H4 (cell line): ENCODE results near the gene C14orf180. TPM values are rescaled to one million over a fixed set of nuclear protein-coding genes. Genes with fewer than 3 reads are reported as not detected.

Experiments used
- DNase-seq: peaks from one replicate; pipeline ENCODE4 v3.0.0-alpha.2; 2015; ENCODE audit warnings: low spot score
- total RNA-seq: library from RNA; depleted of rRNA; stranded (reverse); fragments of >200 nt; shearing (Covaris generic); gene quantifications from 2 replicates; pipeline ENCODE4 v1.2.3, GENCODE V29; 2014

The C14orf180 gene
- total RNA-seq, 1 experiment from 2014 or later, result not detected

DNA sequence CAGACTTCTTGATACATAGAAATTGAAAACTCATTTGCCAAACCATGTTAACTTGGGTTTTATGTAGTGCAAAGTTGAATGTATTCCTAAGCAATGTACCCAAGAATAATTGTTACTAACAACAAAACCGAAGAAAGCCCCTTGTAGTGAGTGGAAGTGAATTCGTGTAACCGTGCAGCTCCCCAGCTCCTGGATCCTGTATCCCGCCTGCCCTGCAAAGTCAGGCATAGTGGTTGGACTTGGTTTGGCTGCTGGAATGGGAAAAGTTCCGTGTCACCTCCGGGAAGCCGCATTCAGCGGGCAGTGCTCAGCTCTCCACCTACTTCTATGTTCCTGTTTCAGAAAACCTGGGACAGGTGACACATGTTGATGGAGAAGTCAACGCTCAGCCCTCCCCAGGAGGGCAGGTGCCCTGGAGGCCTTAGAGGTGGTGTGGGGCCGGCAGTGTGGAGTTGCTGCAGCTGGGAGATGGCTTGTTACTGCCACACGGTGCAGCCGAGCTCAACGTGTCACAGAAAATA is 29.2 kb upstream of the C14orf180 start:
- no peak for DNase-seq

DNA sequence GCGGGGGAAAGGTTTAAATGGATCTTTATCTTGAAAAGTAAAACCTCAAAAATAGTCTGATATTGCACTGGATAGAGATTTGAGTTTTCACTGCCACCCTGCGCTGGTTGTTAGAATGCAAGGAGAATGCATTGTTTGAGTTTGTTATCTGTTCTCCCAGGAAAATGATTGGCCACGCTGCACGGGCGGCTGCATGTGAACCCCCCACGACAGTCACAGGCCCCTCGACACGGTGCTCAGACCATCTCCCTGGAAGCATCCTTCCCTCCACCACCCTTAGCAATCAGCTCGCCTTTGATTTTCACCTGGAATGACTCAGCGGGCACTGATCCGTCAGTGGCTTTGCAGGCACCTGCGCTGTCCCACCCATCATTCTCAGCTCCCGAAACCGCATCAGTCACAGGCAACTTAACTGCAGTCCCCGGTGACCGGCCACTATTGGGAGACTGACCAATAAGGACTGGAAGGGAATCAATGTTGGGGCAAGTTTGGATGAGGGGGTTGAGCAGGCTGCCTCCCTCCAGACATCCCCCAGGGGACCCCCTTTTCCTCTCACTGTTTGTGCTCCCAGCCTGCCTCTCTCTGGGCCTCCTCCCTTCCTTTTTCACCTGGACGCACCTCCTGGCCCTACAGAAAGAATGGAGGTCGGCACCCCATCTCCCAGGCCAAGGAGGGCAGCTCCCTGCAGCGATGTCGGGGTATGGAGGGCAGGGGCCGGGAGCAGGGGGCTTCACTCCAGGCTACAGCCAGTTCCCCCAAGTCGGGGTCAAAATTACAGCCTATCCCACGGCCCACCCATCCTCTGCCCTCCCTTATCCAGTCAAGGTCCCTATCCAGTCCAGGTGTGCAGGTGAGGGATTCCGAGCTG is 28.5 kb upstream of the C14orf180 start:
- DNase-seq, result no peak

DNA sequence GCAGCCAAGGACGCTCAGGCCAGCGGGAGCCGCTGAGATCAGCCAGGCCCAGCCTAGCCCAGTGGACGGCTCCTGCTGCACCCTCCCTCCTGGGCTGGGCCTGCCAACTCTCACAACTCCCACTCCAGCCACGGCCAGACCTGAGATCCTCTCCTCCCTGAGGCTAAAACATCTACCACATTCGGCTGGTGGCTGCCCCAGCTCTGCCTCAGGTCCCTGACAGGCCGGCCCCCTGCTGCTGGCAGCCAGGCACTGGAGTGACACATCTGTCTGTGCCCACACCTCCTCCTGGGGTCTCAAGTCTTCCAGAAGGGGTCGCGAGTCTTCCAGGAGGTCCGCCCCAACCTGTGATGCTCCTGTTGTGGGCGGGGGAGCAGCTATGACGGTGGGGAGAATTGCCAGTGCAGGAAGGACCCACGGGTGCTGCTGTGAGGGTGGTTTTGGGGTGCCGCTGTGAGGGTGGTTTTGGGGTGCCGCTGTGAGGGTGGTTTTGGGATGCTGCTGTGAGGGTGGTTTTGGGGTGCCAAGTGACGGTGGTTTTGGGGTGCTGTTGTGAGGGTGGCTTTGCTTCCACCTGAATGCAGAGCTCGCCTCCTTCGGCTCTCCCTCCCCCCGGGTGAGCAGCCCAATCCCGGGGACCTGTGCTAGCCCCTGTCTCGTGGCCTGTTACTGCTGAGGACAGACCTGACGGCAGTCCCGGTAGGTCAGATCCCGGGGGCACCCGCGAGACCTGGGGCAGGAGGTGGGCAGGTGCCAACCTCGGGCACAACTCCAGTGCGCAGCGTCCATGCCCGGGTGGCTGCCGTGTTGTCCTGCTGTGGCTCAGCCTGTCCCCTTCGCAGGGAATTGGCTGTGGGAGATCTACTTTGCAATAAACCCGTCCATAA is 27.5 kb upstream of the C14orf180 start:
- DNase-seq, result no peak

DNA sequence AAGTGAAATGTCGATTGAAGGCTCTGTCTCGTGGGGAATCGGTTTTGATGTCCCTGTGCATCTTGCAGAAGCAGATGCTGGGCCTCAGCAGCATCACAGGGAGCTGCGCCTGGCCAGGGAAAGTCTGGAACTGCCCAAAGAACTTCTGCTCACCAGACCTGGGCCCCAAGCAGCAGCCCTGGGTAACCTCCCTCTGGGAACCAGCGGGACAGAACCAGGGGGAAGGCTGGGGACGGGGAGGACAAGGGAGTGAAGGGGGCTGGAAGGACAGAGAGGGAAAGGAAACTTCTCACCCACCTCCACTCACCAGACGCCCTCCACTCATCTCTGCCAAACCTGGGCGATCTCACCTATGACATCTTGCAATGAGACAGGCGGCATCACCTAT is 26.8 kb upstream of the C14orf180 start:
- no peak for DNase-seq

DNA sequence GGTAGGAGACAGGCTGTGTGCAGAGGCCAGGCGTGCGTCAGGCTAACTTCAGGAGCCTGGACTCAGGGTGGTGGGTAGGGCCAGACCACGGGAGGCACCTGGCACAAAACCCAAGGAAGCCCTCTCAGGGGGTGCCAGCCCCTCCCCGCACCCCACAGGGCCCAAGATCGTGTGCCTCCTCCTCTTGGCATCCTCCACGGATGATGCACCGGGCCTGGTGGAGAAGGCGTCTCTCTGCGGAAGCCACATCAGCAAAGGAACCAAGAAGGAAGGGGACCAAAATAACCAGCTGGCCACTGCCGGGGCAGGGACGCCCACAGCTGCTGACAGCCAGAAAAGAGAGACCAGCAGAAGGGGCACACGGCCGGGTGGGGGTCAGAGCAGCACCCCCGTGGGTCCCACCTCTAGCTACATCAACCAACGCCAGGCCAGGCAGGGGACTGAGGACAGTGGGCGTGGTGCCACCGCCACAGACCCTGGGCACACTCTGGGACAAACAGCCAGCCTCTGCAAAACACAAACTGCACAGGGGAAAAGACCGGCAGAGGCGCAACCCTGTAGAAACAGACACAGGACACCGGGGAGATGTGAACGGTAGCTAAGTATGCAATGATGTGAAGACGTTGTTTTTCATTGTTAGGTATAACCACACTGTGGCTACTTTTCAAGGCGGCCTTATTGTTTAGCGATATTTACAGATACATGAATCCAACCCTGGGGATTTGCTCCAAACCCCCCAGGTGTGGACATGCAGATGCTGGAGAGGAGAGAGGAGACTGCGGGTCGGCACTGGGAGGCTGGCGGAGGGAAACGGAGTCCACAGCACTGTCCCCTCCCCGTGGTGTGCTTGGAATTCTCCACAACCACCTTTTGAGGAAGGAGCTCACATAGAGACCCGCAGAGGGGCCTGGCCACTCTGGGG is 26.1 kb upstream of the C14orf180 start:
- no peak for DNase-seq

DNA sequence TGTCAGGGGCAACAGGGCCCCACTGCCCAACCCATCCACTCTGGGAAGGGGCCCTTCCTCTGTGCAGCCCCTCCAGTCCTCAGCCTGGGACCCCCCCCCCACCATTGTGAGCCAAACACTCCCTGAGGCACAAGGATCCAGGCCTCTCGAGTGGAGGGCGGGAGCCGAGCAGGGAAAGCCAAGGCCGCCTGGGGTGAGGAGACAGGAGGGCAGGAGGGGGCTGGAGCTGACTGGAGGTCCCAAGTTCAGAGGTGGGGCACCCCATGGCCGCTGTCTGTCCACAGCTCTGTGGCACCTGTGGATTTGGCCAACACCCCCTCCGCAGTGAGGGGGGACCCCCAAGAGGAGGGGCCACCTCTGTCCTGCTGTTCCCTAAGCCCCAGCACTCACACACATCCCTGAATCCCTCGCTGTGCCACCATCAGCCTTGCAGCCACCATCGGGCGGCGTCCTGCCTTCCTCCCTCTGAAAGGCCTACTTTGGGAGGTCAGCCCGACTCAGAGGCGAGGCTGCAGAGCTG is 25.4 kb upstream of the C14orf180 start:
- DNase-seq, result no peak

DNA sequence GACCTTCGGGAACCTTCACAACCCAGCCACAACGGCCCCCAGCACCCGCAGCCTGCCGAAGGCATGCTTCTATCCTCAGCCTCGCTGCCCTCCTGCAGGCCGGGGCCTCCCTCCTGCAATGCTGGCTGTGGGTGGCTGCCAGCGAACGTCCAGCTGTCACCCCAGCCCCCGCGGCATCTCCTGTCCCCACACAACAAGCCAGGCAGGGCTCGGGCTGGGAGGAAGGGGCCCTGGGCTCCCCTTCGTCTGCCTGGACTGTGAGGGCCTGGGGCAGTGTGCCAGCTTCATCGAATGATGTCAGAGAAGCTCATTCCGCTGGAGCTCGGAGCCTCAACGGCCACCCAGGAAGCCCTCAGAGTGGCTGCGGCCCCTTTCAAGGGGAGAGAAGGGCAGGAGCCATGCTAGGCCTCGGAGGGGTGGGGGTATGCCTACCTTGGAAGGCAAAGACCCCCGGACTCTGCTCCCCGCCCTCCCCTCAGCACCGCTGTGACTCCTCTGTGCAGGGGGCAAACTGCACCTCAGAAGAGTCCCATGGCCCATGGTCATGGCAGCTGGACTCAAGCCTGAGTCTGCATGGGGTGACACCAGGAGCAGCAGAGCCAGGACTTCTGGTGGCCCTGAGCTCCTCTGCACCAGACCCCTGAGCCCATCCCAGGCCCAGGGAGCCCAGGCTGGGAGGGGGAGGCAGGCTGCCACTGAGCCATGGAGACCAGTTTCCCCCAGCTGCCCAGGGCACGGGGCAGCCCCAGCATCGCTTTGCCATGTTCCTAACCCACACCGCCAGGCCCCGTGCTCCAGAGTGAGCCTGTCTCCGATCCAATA is 24.7 kb upstream of the C14orf180 start:
- no peak for DNase-seq

DNA sequence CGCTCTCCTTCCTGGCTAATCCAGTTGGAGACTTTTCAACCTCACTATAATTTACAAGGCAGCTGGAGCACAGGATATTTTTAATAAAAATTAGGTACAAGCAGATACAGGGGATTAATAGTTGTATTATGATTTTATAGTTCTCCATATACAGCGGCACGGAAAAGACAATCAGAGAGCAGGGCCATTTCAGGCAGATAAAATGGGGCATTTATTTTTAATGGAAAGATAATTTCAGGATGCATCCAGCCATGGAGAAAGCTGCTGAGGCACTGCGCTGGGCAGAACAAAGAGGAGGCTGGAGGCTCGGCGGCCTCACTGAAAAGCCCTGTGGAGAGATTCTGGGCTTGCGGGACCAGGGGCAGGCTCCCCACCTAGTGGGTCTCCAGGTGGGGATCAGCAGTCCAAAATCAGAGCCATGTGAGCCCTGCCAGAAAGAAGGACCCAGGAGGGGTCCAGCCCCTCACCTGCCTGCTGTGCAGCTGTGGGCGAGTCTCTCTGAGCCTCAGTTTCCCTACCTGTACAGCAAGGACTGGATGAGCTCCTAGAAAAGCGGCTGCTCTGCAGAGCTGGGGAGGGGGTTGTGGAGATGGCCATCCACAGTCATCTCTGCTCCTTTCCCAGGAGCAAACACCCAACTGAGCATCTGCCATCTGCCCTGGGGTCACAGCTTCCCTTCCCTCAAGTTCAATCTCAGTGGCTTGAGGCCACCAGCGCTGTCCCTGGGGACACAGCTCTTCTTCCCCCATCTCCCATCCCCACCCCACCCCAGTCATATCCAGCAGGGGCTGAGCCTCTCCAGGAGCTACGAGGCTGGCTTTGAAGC is 23.9 kb upstream of the C14orf180 start:
- DNase-seq, result no peak

DNA sequence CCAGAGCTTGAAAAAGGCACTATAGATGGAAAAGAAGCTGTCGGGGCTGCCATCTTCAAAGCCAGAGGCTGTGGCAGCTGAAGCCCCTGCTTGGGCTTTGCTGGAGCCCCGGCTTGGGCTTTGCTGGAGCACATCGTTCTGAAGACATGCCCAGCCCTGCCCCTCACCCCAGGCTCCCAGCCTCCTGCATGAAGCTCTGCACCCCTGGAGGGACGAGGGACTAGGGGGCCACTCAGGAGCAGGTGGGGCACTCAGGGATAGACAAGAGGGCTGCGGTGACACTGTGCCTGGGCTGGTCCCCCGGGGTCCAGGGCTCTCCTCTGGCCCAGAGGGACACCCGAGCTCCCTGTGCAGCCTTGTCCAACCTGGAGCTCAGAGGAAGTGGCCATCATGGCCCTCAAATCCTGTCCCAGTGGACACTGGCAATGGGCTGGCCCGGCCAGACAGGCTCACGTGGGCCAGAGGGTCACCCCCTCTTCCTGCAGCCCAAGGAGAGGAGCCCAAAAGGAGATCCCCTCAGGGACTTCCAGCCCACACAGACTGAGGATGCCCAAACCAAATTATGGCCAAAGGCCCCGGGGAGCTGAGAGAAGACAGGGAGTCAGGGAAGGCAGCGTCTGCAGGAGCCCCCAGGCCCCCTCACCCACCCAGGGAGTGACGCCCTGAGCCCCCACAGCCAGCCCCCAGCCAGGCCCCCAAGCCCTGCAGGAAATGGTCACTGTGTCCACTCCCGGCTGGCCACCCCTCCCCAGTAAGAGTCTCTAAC is 23.1 kb upstream of the C14orf180 start:
- DNase-seq, result no peak

DNA sequence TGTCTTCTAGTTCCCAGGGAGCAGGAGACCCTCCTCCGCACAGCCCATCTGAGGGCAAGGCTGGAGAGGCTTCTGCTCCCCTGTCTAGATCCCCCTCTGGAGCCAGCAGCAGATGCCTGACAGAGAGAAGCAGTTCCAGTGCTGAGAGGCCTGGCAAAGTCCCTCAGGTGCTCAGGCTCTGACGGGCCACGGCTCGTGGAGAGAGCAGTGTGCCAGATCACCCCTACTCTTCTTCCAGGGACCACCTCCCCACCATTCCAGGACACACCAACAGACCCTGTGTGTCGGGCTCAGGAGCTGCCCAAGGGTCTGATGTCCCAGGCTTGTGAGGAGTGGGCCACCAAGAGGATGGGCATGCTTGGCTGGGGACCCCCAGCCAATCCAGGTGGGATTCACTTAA is 22.5 kb upstream of the C14orf180 start:
- no peak for DNase-seq

DNA sequence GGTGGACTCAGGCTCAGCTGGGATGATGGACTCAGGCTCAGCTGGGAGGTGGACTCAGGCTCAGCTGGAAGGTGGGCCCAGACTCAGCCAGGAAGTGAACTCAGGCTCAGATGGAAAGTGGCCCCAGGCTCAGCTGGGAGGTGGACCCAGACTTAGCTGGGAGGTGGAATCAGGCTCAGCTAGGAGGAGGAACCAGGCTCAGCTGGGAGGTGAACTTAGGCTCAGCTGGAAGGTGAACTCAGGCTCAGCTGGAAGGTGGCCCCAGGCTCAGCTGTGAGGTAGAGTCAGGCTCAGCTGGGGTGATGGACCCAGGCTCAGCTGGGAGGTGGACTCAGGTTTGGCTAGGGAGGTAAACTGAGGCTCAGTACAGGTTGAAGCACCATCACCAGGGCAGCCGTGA is 21.8 kb upstream of the C14orf180 start:
- no peak for DNase-seq

DNA sequence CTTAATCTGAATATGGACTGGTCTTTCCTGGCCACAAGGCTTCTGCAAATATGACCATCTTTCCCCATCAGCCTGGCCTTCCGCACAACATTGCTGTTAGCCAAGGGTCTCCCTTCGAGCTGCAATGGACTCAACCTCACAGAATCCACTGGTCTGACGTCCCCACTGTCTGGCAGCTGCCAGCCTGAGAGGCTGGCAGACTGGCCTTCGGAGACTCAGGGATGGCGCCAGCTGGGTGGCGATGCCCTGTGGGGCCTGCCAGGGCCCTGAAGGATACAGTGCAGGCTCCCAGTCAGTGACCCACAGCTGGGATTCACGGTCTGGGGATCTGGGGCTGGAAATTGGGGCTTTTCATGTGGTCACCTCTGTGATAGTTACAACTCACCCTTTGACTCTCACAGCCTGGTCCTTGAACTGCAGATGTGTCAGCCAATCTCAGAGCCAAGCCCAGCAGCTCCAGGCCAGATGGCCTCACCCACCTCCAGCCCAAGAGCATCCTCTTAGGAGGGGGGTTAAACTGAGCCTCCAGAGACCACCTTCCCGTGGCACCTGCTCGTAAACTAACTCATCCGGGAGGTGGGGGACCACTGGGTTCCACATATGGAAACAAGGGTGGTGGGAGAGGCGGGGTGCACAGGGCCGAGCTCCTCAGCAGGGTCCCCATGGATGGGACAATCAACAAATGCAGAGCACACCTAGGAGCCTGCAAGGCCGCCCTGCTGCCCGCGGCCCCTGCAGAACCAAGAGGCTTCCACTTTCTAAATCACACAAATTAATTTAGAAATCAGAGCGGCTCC is 21.1 kb upstream of the C14orf180 start:
- DNase-seq, result no peak

DNA sequence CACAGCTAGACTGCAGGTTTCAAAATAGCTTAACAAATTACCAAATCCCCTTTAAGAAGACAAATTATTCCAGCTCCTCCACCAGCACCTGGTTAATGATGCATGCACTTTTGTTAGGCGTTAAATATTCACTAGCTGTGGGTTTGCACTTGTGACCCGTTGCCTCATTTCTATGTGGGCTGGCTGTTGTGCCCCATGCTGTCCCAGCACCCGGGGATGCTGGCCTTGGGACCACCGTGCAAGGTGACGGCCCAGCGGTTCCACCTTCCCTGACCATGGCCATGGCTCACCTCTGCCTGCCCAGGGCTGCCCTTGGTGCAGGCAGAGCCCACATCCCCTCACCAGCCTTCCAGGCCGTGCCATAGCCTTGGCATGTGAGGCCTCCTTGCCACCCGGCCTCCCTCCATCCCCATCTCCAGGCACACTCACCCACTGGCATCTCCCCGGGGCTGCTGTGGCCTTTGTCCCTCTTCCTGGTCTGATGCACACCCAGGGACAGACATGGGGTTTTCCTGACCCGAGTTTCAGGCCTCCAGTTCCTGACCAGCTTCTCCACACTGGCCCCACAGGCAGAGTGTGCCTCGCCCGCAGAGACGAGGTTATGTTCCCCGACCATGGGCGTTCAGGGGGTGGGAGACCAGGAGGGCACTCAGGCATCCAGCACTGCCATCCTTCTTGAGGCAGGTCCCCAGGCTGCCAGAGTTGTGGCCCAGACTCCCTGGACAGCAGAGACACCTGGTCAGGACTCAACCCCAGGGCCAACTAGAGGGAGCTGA is 20.3 kb upstream of the C14orf180 start:
- no peak for DNase-seq

DNA sequence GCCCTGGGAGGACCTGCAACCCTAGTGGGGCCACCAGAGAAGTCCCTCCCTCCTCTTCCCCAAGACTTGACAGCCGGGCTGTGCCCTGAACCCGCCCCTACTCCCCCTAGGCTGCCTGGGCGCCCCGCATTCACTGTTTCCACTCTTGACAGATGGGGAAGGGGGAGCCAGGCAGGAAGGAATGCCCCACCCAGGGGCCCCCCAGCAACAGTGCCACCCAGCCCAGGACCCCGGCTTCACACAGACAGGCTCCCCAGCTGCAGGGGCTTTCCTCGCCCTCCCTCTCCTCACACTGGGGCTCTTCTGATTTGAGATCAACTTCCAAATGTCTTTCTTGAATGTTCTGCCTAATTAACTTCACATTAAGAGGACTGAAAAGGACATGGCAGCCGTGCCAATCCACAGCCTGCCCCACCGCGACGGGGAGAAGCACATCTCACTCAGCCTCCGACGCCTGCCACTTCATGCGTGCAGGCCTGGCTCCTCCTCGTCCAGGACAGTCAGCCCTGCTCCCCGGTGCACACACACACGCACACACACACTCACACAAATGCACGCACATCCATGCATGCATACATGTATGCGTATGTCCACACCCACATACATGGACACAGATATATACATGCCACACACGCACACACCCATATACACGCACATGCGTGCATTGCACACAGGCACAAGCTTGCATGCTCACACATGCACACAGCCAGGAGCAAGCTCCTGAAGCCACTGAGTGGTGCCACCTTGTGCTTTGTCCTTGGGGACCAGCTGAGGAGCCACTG is 19.6 kb upstream of the C14orf180 start:
- no peak for DNase-seq

DNA sequence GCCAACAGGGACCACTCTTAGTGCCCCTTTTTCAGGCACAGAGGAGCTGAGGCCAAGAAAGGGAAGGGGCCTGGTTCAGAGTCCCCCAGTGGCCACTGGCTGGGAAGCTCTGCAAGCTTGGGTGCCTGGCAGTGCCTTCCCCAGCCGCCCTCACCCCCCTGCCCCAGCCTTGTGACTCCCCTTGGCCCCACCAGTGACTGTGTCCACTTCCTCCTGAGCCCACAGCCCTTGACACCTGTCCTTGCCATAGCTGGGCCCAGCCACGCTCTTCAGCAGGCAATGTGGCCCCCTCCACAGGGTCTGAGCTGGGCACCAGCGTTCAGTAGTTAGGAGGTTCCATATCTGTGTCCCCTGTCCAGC is 19.0 kb upstream of the C14orf180 start:
- no peak for DNase-seq

DNA sequence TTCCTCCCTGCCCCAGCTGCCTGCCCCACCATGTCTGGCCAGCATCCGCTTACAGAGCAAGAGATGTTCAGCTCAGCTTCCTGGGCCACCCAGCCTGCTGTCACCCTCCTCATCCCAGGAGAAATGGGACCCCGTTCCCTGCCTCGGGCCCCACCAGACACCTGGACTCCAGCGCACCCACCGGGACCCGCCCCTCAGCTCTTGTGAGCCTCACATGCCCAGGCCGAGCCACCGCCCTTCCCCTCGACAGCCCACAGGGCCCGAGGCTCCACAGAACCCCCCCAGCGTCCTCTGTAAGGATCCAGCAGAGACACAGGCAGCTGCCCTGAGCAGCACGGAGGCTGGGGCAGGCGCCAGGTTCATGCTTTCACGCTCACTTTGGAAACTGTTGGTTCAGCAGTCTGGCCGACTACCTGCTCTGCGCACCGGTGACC is 18.4 kb upstream of the C14orf180 start:
- DNase-seq, result no peak
